T-helper 1 cell treated with Interleukin-12 subunit alpha and Interleukin-12 subunit beta and Interleukin-4 antibody, amounts not matched to agents 30 μg/mL and 1 μg/mL, for 36 hours (primary cell): ENCODE data around the gene LFNG.

Source experiments
- H3K27ac Mint-ChIP-seq: one replicate; pipeline ENCODE4 v1.8.0; 2021; ENCODE audit warnings: mild to moderate bottlenecking, mixed read lengths
- H3K27me3 Mint-ChIP-seq: one replicate; pipeline ENCODE4 v1.8.0; 2021; ENCODE audit warnings: low read depth, mixed read lengths
- H3K36me3 Mint-ChIP-seq: one replicate; pipeline ENCODE4 v1.8.0; 2021; ENCODE audit warnings: low read depth, mixed read lengths
- H3K4me1 Mint-ChIP-seq: one replicate; pipeline ENCODE4 v1.8.0; 2021; ENCODE audit warnings: low read depth, mixed read lengths
- H3K4me3 Mint-ChIP-seq: one replicate; pipeline ENCODE4 v1.8.0; 2021; ENCODE audit warnings: mild to moderate bottlenecking, moderate library complexity, mixed read lengths
- H3K9me3 Mint-ChIP-seq: one replicate; pipeline ENCODE4 v1.8.0; 2021; ENCODE audit warnings: mixed read lengths

Gene LFNG

GRCh38 chr7:2494191-2495130 lies 25.1 kb upstream of the LFNG start:
- Mint-ChIP-seq H3K4me3 (no peak overlapping the region), H3K9me3 (no peaks in the 10 kb centered on the region), H3K36me3 (no peaks in the 10 kb centered on the region), H3K27ac (no peak overlapping the region), H3K27me3 (no peaks in the 10 kb centered on the region), H3K4me1 (no peaks in the 10 kb centered on the region)

GRCh38 chr7:2495418-2496299 lies 23.9 kb upstream of the LFNG start:
- H3K27me3 Mint-ChIP-seq: peaks cover 3% of the 10 kb centered on the region
- H3K4me1 Mint-ChIP-seq: no peaks in the 10 kb centered on the region
- H3K4me3 Mint-ChIP-seq: no peak overlapping the region
- H3K27ac Mint-ChIP-seq: no peak overlapping the region
- H3K9me3 Mint-ChIP-seq: no peaks in the 10 kb centered on the region
- H3K36me3 Mint-ChIP-seq: no peaks in the 10 kb centered on the region

GRCh38 chr7:2496375-2496774 lies 23.2 kb upstream of the LFNG start:
- H3K27ac Mint-ChIP-seq: no peak overlapping the region
- no peaks in the 10 kb centered on the region for H3K4me1 Mint-ChIP-seq
- H3K9me3 Mint-ChIP-seq: no peaks in the 10 kb centered on the region
- no peak overlapping the region for H3K4me3 Mint-ChIP-seq
- H3K36me3 Mint-ChIP-seq: no peaks in the 10 kb centered on the region
- peaks cover 5% of the 10 kb centered on the region for H3K27me3 Mint-ChIP-seq

- H3K9me3 Mint-ChIP-seq: no peaks in the 10 kb centered on the region
- H3K27ac Mint-ChIP-seq: no peak overlapping the region
- H3K27me3 Mint-ChIP-seq: peaks cover 5% of the 10 kb centered on the region
These were observed 22.5 kb upstream of the LFNG start for GRCh38 chr7:2497065-2497464.

GRCh38 chr7:2497500-2498336 lies 21.9 kb upstream of the LFNG start:
- peaks cover 5% of the 10 kb centered on the region for H3K27me3 Mint-ChIP-seq
- no peak overlapping the region for H3K27ac Mint-ChIP-seq
- no peaks in the 10 kb centered on the region for H3K36me3 Mint-ChIP-seq
- H3K9me3 Mint-ChIP-seq: no peaks in the 10 kb centered on the region
- no peak overlapping the region for H3K4me3 Mint-ChIP-seq
- H3K4me1 Mint-ChIP-seq: no peaks in the 10 kb centered on the region

More at GRCh38 chr7:2497065-2497464, 22.5 kb upstream of the LFNG start:
- Mint-ChIP-seq H3K4me3 (no peak overlapping the region), H3K36me3 (no peaks in the 10 kb centered on the region), H3K4me1 (no peaks in the 10 kb centered on the region)

- H3K4me3 Mint-ChIP-seq: no peak overlapping the region
- peaks cover 5% of the 10 kb centered on the region for H3K27me3 Mint-ChIP-seq
- H3K4me1 Mint-ChIP-seq: no peaks in the 10 kb centered on the region
- no peak overlapping the region for H3K27ac Mint-ChIP-seq
- H3K36me3 Mint-ChIP-seq: no peaks in the 10 kb centered on the region
- no peaks in the 10 kb centered on the region for H3K9me3 Mint-ChIP-seq
These were observed 20.9 kb upstream of the LFNG start for GRCh38 chr7:2498708-2499107.

GRCh38 chr7:2499181-2499580 lies 20.4 kb upstream of the LFNG start:
- Mint-ChIP-seq H3K36me3 (no peaks in the 10 kb centered on the region), H3K27ac (no peak overlapping the region), H3K9me3 (no peaks in the 10 kb centered on the region), H3K4me1 (no peaks in the 10 kb centered on the region), H3K27me3 (peaks cover 5% of the 10 kb centered on the region), H3K4me3 (no peak overlapping the region)

- no peak overlapping the region for H3K4me3 Mint-ChIP-seq
- no peak overlapping the region for H3K27ac Mint-ChIP-seq
- no peaks in the 10 kb centered on the region for H3K9me3 Mint-ChIP-seq
- H3K27me3 Mint-ChIP-seq: peaks cover 5% of the 10 kb centered on the region
- H3K4me1 Mint-ChIP-seq: no peaks in the 10 kb centered on the region
- no peaks in the 10 kb centered on the region for H3K36me3 Mint-ChIP-seq
These were observed 19.7 kb upstream of the LFNG start for GRCh38 chr7:2499719-2500430.

- Mint-ChIP-seq H3K27ac (no peak overlapping the region), H3K9me3 (no peaks in the 10 kb centered on the region), H3K27me3 (peaks cover 5% of the 10 kb centered on the region), H3K36me3 (no peaks in the 10 kb centered on the region), H3K4me3 (no peak overlapping the region), H3K4me1 (no peaks in the 10 kb centered on the region)
These were observed 18.9 kb upstream of the LFNG start for GRCh38 chr7:2500701-2501100.

- Mint-ChIP-seq H3K4me1 (no peaks in the 10 kb centered on the region), H3K36me3 (no peaks in the 10 kb centered on the region), H3K4me3 (no peak overlapping the region), H3K9me3 (no peaks in the 10 kb centered on the region), H3K27ac (no peak overlapping the region), H3K27me3 (peaks cover 5% of the 10 kb centered on the region)
These were observed 17.5 kb upstream of the LFNG start for GRCh38 chr7:2501947-2502646.

- Mint-ChIP-seq H3K27me3 (peaks cover 5% of the 10 kb centered on the region), H3K27ac (no peak overlapping the region), H3K4me1 (no peaks in the 10 kb centered on the region), H3K9me3 (no peaks in the 10 kb centered on the region), H3K4me3 (no peak overlapping the region), H3K36me3 (no peaks in the 10 kb centered on the region)
These were observed 17.0 kb upstream of the LFNG start for GRCh38 chr7:2502647-2502966.

GRCh38 chr7:2503056-2503941 lies 16.3 kb upstream of the LFNG start:
- Mint-ChIP-seq H3K36me3 (no peaks in the 10 kb centered on the region), H3K9me3 (no peaks in the 10 kb centered on the region), H3K4me1 (peaks cover 2% of the 10 kb centered on the region), H3K4me3 (no peak overlapping the region), H3K27ac (no peak overlapping the region), H3K27me3 (peaks cover 5% of the 10 kb centered on the region)
